GM19397 (cell line): Measurements from ENCODE around the gene CEACAM6.

Experiments used
- ATAC-seq: cut with Tn5 transposase; IDR thresholded peaks from one replicate; pipeline ENCODE4 v1.9.1; 2021; ENCODE audit warnings: mild to moderate bottlenecking, moderate library complexity; ENCODE audit not compliant: unreplicated experiment

The CEACAM6 gene

DNA sequence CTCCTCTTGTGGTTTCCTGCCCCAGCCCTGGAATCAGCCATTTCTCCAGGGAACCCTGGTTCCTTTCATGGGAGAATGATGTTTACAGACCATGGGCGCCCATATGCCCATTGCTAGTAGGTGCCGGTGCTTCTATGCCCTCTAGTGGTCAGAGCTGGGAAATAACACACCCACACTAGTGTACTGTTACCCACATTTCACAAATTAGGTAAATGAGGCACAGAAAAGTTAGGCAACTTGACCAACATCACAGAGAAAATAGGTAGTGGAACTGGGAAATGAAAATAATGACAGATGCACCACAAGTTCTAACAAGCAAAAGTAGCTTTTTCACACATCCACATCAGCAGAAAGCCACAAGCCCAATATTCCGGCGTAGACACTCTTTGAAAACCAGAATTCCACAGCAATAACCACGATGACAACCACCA lies 39.7 kb downstream of the CEACAM6 start:
- no peak for ATAC-seq

- no peak for ATAC-seq
These were observed 41.0 kb downstream of the CEACAM6 start, which contains the start of gene CEACAM3 for GRCh38 chr19:41796362-41796761. CEACAM3 (plus strand) TSS chr19:41796587; CDS start chr19:41796678, 91 bp downstream.

- ATAC-seq = no peak
These were observed 41.6 kb downstream of the CEACAM6 start for GRCh38 chr19:41796901-41797300.

- ATAC-seq = no peak
These were observed 44.2 kb downstream of the CEACAM6 start for GRCh38 chr19:41799444-41800000.

- ATAC-seq = no peak
These were observed 45.7 kb downstream of the CEACAM6 start for GRCh38 chr19:41801031-41801430.

DNA sequence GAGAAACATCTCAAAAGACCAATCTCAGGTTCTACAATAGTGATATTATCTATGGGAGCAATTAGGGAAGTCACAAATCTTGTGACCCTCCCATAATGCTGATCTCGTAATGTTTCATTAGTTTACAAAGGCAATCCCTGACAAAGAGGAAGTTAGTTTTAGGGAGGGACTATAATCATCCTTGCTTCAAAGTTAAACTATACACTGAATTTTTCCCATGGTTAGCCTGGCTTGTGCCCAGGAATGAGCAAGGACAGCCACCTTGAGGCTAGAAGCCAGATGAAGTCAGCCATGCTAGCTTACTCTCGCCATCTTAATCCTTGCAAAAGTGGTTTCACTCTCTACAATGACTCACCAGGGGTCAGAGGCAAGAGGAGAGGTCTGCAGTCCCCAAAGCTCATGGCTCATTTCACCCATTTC lies 46.5 kb downstream of the CEACAM6 start:
- no peak for ATAC-seq

- no peak for ATAC-seq
These were observed 47.4 kb downstream of the CEACAM6 start for GRCh38 chr19:41802770-41803169.

GRCh38 chr19:41804336-41804735 lies 49.0 kb downstream of the CEACAM6 start:
- ATAC-seq = no peak

DNA sequence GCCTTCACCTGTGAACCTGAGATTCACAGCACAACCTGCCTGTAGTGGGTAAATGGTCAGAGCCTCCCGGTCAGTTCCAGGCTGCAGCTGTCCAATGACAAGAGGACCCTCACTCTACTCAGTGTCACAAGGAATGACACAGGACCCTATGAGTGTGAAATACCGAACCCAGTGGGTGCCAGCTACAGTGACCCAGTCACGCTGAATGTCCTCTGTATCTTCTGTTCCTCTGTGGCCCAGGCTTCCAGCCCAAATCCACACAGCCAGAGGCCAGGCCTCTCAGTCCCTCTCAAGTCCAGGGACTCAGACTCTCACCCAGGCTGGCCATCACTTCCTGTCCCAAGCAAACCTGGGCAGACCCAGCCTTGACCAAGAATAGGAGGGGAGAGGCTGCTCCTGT lies 51.8 kb downstream of the CEACAM6 start:
- ATAC-seq = no peak

DNA sequence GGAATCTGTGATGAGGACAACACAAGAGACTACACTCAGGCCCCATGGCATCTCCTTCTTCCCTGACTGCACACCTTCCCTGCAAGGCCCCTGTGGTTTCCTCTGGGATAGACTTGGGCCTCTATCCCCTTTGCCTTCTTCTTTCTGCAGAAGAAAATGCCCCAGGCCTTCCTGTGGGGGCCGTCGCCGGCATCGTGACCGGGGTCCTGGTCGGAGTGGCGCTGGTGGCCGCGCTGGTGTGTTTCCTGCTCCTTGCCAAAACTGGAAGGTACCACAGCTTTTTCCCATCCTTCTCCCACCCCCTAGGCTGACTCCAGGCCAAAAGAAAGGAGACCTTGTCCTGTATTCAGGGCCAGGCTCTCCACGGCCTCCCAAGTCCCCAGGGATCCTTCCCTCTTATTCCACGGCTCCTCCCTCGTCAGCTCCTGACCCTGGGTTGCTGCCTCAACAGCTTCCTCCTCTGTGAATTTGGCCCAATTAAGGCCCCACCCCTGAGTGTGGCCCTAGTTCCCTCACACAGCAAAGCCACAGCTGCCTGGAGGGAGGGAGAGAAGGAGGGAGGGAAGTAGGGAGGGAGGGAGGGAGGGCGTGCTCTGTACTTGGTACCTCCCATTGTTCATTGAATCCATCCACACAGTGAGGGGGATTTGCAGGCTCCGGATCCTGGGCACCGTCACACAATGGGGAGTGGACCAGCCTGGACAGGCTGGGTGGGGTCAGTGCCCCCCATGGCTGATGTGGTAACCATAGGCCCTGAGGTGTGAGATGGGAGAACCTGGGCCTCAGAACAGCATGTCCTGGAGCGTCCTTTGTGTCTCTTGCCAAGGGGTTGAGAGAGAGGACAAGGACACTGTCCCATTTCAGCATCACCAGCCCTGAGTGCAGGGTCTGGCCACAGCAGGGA lies 53.6 kb downstream of the CEACAM6 start:
- ATAC-seq = no peak

DNA sequence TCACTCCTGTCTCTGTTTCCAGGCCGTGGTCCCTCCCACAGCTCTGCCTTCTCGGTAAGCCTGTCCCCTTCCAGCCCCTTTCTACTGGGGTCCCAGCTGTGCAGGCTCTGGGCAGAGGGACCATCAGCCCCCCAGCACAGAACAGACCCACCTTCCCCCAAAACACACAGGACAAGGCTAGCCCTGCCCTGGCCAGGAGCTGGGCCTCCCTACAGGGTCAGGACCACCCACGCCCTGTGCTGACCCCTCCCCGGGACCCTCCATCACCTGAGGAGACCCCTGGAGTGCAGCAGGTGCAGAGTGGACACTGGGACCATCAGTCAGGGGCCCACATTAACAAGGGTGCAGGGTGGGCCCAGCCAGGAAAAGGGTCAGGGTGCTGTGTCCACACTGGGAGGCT lies 55.0 kb downstream of the CEACAM6 start:
- no peak for ATAC-seq

- ATAC-seq = no peak
These were observed 55.7 kb downstream of the CEACAM6 start for GRCh38 chr19:41811036-41811435.

DNA sequence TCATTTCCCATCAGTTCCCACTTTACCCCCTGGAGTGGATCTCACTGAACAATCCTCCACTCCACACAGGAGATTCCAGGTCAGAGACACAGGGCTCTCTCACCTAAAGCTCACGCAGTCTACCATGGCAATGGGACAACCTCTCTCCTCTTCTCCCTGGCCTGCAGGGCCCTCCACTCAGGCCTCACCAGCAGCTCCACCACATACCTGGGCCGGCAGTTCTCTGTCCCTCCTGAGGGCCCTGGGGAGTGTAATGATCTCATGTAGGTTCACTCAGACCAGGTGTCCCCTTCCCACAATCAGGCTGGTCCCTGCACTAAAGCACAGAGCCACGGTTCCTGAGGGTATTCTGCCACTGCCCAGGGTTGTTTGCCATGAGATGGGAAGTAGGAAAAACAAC lies 56.7 kb downstream of the CEACAM6 start:
- no peak for ATAC-seq

GRCh38 chr19:41813911-41814310 lies 58.6 kb downstream of the CEACAM6 start:
- no peak for ATAC-seq

GRCh38 chr19:41815301-41815700 lies 60.0 kb downstream of the CEACAM6 start:
- ATAC-seq = no peak

DNA sequence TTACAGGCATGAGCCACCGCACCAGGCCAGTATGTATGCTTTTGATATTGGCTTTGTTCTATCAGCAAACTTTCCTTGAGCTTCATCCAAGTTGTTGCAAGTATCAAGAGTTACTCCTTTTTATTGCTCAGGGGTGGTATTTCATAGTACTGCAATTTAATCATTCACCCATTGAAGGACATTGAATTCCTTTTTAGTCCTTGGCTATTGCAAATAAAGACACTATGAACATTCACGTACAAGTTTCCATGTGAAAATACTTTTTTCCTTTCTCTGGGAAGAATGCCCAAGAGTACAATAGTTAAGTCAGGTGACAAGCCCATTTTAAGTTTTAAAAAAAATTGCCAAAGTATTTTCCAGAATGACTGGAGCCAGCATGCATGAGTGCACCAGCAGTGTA lies 61.4 kb downstream of the CEACAM6 start:
- no peak for ATAC-seq

GRCh38 chr19:41821003-41821735 lies 65.8 kb downstream of the CEACAM6 start:
- no peak for ATAC-seq
